Endothelial cell of coronary artery (primary cell): Measurements from ENCODE around the gene PHYHD1. TPM values are rescaled to one million over a fixed set of nuclear protein-coding genes. Genes with fewer than 3 reads are reported as not detected.

Experiments used
- total RNA-seq: library from RNA; depleted of rRNA; stranded (reverse); fragments of >200 nt; gene quantifications from 2 replicates; pipeline ENCODE4 v1.2.3, GENCODE V29; 2014

Gene PHYHD1
- total RNA-seq: 0.27 and 0.75 TPM in 2 replicates

DNA sequence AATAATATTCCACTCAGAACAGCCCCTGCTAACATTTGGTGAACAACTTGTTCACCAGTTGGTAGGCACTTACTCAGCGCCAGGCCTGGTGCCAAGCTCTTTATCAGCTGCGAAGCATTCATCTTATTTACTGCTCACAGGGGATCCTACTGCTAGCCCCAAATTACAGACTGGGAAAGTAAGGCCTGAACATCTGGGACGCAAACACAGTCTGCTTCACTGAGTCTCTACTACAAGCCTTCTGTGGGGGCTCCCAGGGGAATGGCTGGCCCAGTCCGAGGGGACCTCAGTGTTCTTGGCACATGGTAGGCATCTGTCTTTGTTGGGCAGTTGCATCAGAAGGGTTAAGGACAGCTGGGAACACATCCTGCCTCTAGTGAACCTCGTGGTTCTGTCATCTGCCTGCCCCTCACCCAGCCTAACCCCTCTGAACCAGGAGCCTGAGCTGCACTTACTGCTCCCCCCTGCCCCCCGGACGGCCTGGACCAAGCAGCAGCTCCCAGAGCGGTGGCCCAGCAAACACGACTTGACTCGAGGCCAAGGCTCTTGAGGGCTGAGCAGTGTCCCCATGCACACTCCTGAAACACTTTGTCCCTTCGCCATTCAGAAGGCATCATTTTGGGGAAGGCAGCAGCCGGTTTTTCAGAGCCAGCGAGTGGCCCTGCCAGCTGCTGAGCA is at the start of gene PHYHD1:
PHYHD1 (plus strand) TSS at position 602 of the 678 bp plus-strand sequence. CDS start 1,342 bp downstream, outside the sequence.

DNA sequence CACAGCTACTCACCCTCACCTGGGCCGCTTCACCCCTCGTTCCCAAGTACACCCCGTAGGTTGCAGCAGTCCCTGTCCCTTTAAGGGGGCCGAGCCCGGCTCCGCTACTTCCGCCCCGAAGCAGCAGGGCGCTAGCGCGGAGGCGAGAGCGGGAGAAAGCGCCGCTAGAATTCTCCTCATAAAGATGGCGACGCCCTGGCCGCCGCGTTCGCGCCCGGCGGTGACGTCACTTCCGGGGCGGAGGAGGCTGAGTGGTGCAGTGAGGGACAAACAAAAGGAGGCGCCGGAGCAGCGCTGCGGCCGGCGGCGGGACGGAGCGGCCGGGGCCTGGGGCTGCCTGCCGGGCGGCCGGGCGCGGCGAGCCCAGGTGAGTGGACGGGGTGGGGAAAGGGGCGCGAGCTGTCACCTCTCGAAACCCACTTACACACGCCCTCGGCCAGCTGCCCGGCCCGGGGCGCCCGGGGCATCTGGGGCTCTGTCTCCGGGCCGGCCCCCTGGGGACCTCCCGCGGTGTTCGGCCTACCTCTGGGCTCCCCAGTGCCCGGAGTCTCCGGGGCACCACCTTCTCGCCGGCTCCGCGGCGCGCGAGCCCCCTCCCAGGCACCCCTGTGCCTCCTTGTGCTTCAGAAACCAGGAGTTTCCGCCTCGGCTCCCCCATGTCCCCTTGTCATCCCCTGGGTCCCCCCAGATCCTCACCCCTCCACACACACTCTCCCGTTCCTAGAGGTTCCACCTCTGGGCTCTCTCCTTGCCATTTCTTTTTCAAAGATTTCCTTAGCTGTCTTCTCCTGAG is 38.7 kb upstream of the PHYHD1 start, which contains the start of the genes KYAT1 and LRRC8A:
KYAT1 (minus strand) TSS at position 67 of the 793 bp plus-strand sequence. CDS start 36,545 bp downstream, outside the sequence.
LRRC8A (plus strand) TSS at position 250 of the 793 bp plus-strand sequence. CDS start 25,032 bp downstream, outside the sequence.

DNA sequence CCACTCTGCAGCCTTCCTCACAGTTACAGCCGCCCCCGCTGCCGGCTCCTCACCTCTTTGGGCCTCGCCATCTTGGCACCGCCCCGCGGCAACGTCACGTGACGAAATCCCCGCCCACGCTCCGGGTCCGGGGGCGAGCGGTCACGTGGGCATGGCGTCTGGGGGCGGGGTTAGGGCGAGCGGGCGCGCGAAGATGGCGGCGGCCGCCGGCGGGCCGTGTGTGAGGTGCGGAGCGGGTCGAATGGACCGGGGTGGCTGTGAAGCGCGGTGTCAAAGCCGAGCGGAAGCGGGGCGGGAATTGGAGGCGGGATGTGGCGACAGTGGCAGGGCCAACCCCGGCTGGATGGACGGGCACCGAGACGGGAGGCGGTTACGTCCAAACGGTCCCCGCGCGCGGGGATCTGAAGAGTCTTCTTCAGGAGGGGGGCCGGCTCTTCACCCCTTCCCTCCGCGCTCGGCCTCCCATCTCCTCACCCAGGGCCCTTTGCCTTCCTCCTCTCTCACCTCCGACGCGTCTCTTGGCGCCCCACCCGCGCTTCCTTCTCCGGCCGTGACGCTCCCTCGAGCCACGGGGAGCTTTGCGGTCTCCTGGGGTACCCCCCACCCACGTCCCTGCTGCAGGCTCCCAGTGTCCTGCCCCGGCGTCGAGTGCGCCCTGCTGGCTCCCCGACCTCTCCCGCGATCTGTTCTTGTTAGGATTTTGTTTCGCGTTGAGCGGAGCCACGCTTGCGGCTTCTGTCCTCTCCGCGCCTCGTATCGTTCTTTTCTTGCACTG is 26.9 kb downstream of the PHYHD1 start, which contains the start of the genes DOLK and NUP188:
DOLK (minus strand) TSS at position 77 of the 775 bp plus-strand sequence. CDS start 300 bp downstream, outside the sequence.
NUP188 (plus strand) TSS at position 173 of the 775 bp plus-strand sequence; CDS start at position 194, 21 bp downstream.

Other genes starting within 250 kb of the PHYHD1 start
- 746 and 844 TPM in 2 replicates for gene SET, start 231.8 kb upstream of the PHYHD1 start, total RNA-seq
- 16.6 and 18.5 TPM in 2 replicates for gene PKN3, start 218.5 kb upstream of the PHYHD1 start, total RNA-seq
- 29.4 and 31.9 TPM in 2 replicates for gene ZDHHC12, start 196.9 kb upstream of the PHYHD1 start, total RNA-seq
- 8.6 and 12.7 TPM in 2 replicates for gene ZER1, start 149.1 kb upstream of the PHYHD1 start, total RNA-seq
- 11.7 and 14.0 TPM in 2 replicates for gene TBC1D13, start 133.7 kb upstream of the PHYHD1 start, total RNA-seq
- gene ENDOG, start 102.5 kb upstream of the PHYHD1 start, total RNA-seq: 28.3 and 32.8 TPM in 2 replicates
- gene SPOUT1, start 91.2 kb upstream of the PHYHD1 start, total RNA-seq: 13.0 and 14.8 TPM in 2 replicates
- gene KYAT1, start 39.0 kb upstream of the PHYHD1 start, total RNA-seq: 7.6 and 10.8 TPM in 2 replicates
- gene LRRC8A, start 38.8 kb upstream of the PHYHD1 start, total RNA-seq: 110 and 120 TPM in 2 replicates
- gene DOLK, start 26.6 kb downstream of the PHYHD1 start, total RNA-seq: 23.4 and 30.9 TPM in 2 replicates
- gene NUP188, start 26.7 kb downstream of the PHYHD1 start, total RNA-seq: 44.7 and 55.3 TPM in 2 replicates
- 23.4 and 40.7 TPM in 2 replicates for gene SH3GLB2, start 107.3 kb downstream of the PHYHD1 start, total RNA-seq
- 18.7 and 21.5 TPM in 2 replicates for gene MIGA2, start 115.6 kb downstream of the PHYHD1 start, total RNA-seq
- 9.4 and 10.2 TPM in 2 replicates for gene DOLPP1, start 160.1 kb downstream of the PHYHD1 start, total RNA-seq
- gene CRAT, start 189.8 kb downstream of the PHYHD1 start, total RNA-seq: 22.2 and 29.1 TPM in 2 replicates
- gene PTPA, start 190.4 kb downstream of the PHYHD1 start, total RNA-seq: 80.2 and 101 TPM in 2 replicates